K562 (cell line): ENCODE data around the gene TMEM63A. TPM values are rescaled to one million over a fixed set of nuclear protein-coding genes. Genes with fewer than 3 reads are reported as not detected.
A peak's percentile ranks its signal among the peaks of the same experiment; 100 is the strongest.

ENCODE experiments used
- EZH2 ChIP-seq: IDR thresholded peaks from 2 replicates; pipeline ENCODE4 v1.6.1; 2012; ENCODE audit warnings: low read depth, mild to moderate bottlenecking, inconsistent platforms, low read length, borderline replicate concordance
- ILF3 ChIP-seq: fragments of 450-650 bp; IDR thresholded peaks from 2 replicates; pipeline ENCODE4 v1.6.1; 2018; ENCODE audit warnings: antibody characterized with exemption, mild to moderate bottlenecking, moderate library complexity, borderline replicate concordance
- KDM5B ChIP-seq: fragments of 200-600 bp; sonication (generic); IDR thresholded peaks from 2 replicates; pipeline ENCODE4 v1.6.1; 2012; ENCODE audit warnings: low read depth, mild to moderate bottlenecking, moderate library complexity, low read length, control low read depth, inconsistent platforms; ENCODE audit not compliant: insufficient replicate concordance
- NFIX ChIP-seq: fragments of 250-450 bp; sonication (Bioruptor Pico); IDR thresholded peaks from 2 replicates; pipeline ENCODE4 v1.4.0; 2020; ENCODE audit warnings: low read depth, mild to moderate bottlenecking, moderate library complexity
- NR2C2 ChIP-seq, 2 experiments: fragments of 200-800 bp in 1 of 2; sonication (Bioruptor generic) in 1 of 2; sonication (generic) in 1 of 2; formaldehyde crosslinking in 1 of 2; IDR thresholded peaks; 2 replicates each; pipeline versions ENCODE4 v1.6.1 to v1.8.0; 2016 to 2022; ENCODE audit warnings: mild to moderate bottlenecking in 1 of 2, missing compliant biosample characterization in 1 of 2, missing genetic modification characterization in 1 of 2, missing genetic modification reagents in 1 of 2
- POU5F1 ChIP-seq: fragments of 150-350 bp; IDR thresholded peaks from 2 replicates; pipeline ENCODE4 v1.6.1; 2014; ENCODE audit warnings: borderline replicate concordance, low read length, low read depth, mild to moderate bottlenecking; ENCODE audit not compliant: partially characterized antibody
- RBFOX2 ChIP-seq: fragments of 200-400 bp; formaldehyde crosslinking; IDR thresholded peaks from 2 replicates; pipeline ENCODE4 v1.6.1; 2017; ENCODE audit warnings: low read depth, mild to moderate bottlenecking, low read length, moderate library complexity
- SMARCC2 ChIP-seq: fragments of 450-650 bp; IDR thresholded peaks from 2 replicates; pipeline ENCODE4 v1.6.1; 2017; ENCODE audit warnings: antibody characterized with exemption, moderate library complexity, mild to moderate bottlenecking, low read depth
- SRF ChIP-seq, 2 experiments: fragments of 250-450, 450-650 bp in 1 of 2; sonication (Bioruptor Pico) in 1 of 2; sonication (generic) in 1 of 2; formaldehyde crosslinking; IDR thresholded peaks; 2 replicates each; pipeline versions ENCODE4 v1.5.0 to v1.5.1; 2020 to 2022; ENCODE audit warnings: mild to moderate bottlenecking in 1 of 2, missing genetic modification reagents in 1 of 2
- TCF7L2 ChIP-seq: fragments of 150-350 bp; IDR thresholded peaks from 2 replicates; pipeline ENCODE4 v1.6.1; 2016; ENCODE audit warnings: low read depth, mild to moderate bottlenecking, low read length, moderate library complexity
- WHSC1 ChIP-seq: IDR thresholded peaks from one replicate; pipeline ENCODE4 v1.6.1; 2012; ENCODE audit warnings: low read length, control low read depth, inconsistent platforms
- ZNF23 ChIP-seq: fragments of 250-450 bp; sonication (Bioruptor Pico); IDR thresholded peaks from 2 replicates; pipeline ENCODE4 v1.4.0; 2020; ENCODE audit warnings: mild to moderate bottlenecking
- ZNF274 ChIP-seq: IDR thresholded peaks from 2 replicates; pipeline ENCODE4 v1.6.1; 2011; ENCODE audit warnings: low read depth, mild to moderate bottlenecking, low read length, moderate library complexity, borderline replicate concordance
- ZNF311 ChIP-seq: fragments of 250-450 bp; sonication (Bioruptor Pico); IDR thresholded peaks from 2 replicates; pipeline ENCODE4 v1.4.0; 2020; ENCODE audit warnings: mild to moderate bottlenecking, moderate library complexity
- ZNF668 ChIP-seq: fragments of 250-450 bp; sonication (Bioruptor Pico); IDR thresholded peaks from 2 replicates; pipeline ENCODE4 v1.8.0; 2022; ENCODE audit warnings: mild to moderate bottlenecking, inconsistent platforms
- ZNF76 ChIP-seq: fragments of 250-450 bp; sonication (Bioruptor Pico); IDR thresholded peaks from 2 replicates; pipeline ENCODE4 v1.4.0; 2020; ENCODE audit warnings: mild to moderate bottlenecking, moderate library complexity, borderline replicate concordance
- polyA plus RNA-seq, 8 experiments: library from polyadenylated mRNA; depleted of rRNA in 4 of 8; stranded (reverse) in 5 of 8; unstranded in 3 of 8; fragments of >200 nt; fragmentation: Nextera tagmentation in 2 of 8; fragmentation: Illumina TruSeq in 1 of 8; extraction: Ambion mirVana in 2 of 8; extraction: Trizol in 1 of 8; gene quantifications; 2 replicates each; pipeline versions ENCODE4 v1.2.1 to v1.2.3, GENCODE V29; 2011 to 2014; ENCODE audit warnings: inconsistent platforms in 1 of 8, missing spikeins in 1 of 8
- total RNA-seq, 7 experiments: library from RNA; depleted of rRNA in 6 of 7; stranded (reverse); fragments of >200 nt in 6 of 7; fragmentation: Illumina TruSeq in 2 of 7; extraction: Trizol in 2 of 7; gene quantifications; 2 replicates each; pipeline versions ENCODE4 v1.2.1 to v1.2.3, GENCODE V29; 2011 to 2021; ENCODE audit warnings: low replicate concordance in 1 of 7
- TF ChIP-seq, protein P1 (sequence below): fragments of 250-450 bp; sonication (Bioruptor Pico); IDR thresholded peaks from 2 replicates; pipeline ENCODE4 v1.4.0; 2020; ENCODE audit warnings: mild to moderate bottlenecking, moderate library complexity
- TF ChIP-seq, protein P2 (sequence below): fragments of 450-650 bp; IDR thresholded peaks from 2 replicates; pipeline ENCODE4 v1.6.1; 2016
- TF ChIP-seq, protein P3 (sequence below): sonication (generic); formaldehyde crosslinking; IDR thresholded peaks from 2 replicates; pipeline ENCODE4 v1.9.0; 2022; ENCODE audit warnings: mild to moderate bottlenecking, missing genetic modification reagents

TMEM63A gene
- total and polyA plus RNA-seq, 9 of the 15 experiments (the other 6 are each of a cell fraction or from before 2014, with no cell fraction given): 2.0 to 54.6 (median 17.5) TPM

DNA sequence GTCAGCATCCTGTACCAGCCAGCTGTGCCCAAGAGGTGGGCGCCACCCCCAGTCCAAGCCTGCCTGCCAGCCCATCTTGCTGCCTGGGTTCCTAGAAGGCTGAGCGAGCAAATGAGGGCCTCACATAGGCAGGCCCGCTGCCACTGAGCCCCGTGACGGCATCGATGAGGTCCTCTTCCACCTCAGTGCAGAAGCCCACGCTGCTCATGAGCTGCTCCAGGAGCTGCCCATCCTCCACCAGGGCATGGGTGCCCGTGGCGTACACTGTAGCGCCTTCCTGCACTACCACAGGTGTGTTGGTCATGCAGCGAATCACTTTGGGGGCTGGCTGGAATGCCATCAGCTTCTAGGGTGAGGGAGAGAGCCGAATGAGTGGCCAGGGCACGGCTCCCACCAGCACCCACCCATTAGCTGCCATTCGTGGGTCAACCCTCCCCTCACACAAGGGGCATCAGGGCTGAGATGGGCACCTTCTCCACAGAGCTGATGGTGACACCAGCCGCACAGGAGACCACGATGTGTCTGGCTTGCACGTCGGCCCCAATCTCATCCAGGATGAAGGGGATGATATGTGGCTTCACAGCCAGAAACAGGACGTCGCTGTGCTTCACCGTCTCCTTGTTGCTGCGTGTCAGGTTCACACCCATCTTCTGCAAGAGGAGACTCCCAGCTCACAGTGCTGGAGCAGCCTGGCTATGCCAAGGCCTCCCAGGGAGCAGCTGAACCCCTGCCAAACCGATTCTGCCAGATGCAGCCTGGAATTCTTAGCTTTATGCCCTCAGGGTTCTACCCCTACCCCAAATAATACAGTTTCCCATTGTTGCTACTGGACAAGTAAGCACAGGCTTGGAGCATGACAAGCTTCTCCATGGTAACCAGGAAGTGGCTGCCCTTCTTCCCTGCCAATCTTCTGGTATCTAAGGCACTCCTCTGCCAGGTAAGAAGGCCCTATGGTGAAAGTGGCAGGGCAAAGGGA lies 39.8 kb upstream of the TMEM63A start (continued):
- TF ChIP-seq, protein P1, sequence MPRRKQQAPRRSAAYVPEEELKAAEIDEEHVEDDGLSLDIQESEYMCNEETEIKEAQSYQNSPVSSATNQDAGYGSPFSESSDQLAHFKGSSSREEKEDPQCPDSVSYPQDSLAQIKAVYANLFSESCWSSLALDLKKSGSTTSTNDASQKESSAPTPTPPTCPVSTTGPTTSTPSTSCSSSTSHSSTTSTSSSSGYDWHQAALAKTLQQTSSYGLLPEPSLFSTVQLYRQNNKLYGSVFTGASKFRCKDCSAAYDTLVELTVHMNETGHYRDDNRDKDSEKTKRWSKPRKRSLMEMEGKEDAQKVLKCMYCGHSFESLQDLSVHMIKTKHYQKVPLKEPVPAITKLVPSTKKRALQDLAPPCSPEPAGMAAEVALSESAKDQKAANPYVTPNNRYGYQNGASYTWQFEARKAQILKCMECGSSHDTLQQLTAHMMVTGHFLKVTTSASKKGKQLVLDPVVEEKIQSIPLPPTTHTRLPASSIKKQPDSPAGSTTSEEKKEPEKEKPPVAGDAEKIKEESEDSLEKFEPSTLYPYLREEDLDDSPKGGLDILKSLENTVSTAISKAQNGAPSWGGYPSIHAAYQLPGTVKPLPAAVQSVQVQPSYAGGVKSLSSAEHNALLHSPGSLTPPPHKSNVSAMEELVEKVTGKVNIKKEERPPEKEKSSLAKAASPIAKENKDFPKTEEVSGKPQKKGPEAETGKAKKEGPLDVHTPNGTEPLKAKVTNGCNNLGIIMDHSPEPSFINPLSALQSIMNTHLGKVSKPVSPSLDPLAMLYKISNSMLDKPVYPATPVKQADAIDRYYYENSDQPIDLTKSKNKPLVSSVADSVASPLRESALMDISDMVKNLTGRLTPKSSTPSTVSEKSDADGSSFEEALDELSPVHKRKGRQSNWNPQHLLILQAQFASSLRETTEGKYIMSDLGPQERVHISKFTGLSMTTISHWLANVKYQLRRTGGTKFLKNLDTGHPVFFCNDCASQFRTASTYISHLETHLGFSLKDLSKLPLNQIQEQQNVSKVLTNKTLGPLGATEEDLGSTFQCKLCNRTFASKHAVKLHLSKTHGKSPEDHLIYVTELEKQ: no peak
- no peak for TF ChIP-seq ZNF274
- no peak for TF ChIP-seq NR2C2 (CRISPR knock-in tag; IDR thresholded peaks at IDR 0.05)
- no peak for TF ChIP-seq NR2C2 (tag; IDR thresholded peaks at IDR 0.05)
- TF ChIP-seq ZNF311 (CRISPR knock-in tag): no peak
- TF ChIP-seq ZNF668: no peak
- TF ChIP-seq POU5F1: no peak
- peak; percentile 44 for TF ChIP-seq KDM5B
- TF ChIP-seq SRF (CRISPR knock-in tag; IDR thresholded peaks at IDR 0.05): no peak
- no peak for TF ChIP-seq WHSC1
- TF ChIP-seq, protein P2, sequence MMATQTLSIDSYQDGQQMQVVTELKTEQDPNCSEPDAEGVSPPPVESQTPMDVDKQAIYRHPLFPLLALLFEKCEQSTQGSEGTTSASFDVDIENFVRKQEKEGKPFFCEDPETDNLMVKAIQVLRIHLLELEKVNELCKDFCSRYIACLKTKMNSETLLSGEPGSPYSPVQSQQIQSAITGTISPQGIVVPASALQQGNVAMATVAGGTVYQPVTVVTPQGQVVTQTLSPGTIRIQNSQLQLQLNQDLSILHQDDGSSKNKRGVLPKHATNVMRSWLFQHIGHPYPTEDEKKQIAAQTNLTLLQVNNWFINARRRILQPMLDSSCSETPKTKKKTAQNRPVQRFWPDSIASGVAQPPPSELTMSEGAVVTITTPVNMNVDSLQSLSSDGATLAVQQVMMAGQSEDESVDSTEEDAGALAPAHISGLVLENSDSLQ: peak; percentile 64
- no peak for TF ChIP-seq SMARCC2
- no peak for TF ChIP-seq ZNF76 (CRISPR knock-in tag)
- TF ChIP-seq ZNF23: 0 out of 2 replicates have a peak, but pooled peaks have one; percentile 23
- TF ChIP-seq RBFOX2: peak; percentile 61
- TF ChIP-seq, protein P3, sequence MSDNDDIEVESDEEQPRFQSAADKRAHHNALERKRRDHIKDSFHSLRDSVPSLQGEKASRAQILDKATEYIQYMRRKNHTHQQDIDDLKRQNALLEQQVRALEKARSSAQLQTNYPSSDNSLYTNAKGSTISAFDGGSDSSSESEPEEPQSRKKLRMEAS (CRISPR knock-in tag): 0 out of 2 replicates have a peak, but pooled peaks have one; percentile 14
- no peak for TF ChIP-seq ILF3
- TF ChIP-seq EZH2: no peak
- no peak for TF ChIP-seq NFIX
- TF ChIP-seq TCF7L2: no peak
